ENCODE results near the gene TMEM25. TPM values are rescaled to one million over a fixed set of nuclear protein-coding genes. Genes with fewer than 3 reads are reported as not detected.

Gene TMEM25
- total and polyA plus RNA-seq, 2 of the 13 experiments (the other 11 are each of a cell fraction or from before 2014, with no cell fraction given): 7.5 to 17.2 TPM

- H3K36me3 ChIP-seq (replicated peaks in 1 of 2; ENCODE audit: control insufficient read depth in 1 of 2, insufficient read depth in 2 of 2, low read length in 2 of 2): peaks cover 0 to 2% of the 10 kb centered on the region in 2 experiments; a peak in 1 of 5 replicates
- 80% methylated on average over 4 of the region's 5 CpGs for WGBS (ENCODE audit: low lambda C conversion rate)
- POLR2A ChIA-PET: interaction anchor here (1.7 to 1.9 kb wide), 2 partner anchors 43 to 94 kb away, joined by 7 to 8 read pairs; partner anchors contain the start of genes ARCN1 and KMT2A
- ATAC-seq (no peak), DNase-seq (ENCODE audit: low spot score) (no peak), FAIRE-seq (no peak)
- H3K27ac ChIP-seq (ENCODE audit: extremely low read length, insufficient read depth, low read length): peak overlapping the region; percentile 64
- H4K20me1 ChIP-seq (ENCODE audit: insufficient read depth, low read length): no peaks in the 10 kb centered on the region
- TF ChIP-seq ZNF781 (CRISPR knock-in tag; IDR thresholded peaks at IDR 0.05; ENCODE audit: borderline replicate concordance, not compliant biosample characterization) (no peak), THAP9 (CRISPR knock-in tag; IDR thresholded peaks at IDR 0.05; ENCODE audit: borderline replicate concordance) (0 out of 2 replicates have a peak, but pooled peaks have one; percentile 25)
- H3K9ac ChIP-seq (ENCODE audit: insufficient read depth, low read depth, low read length): peak overlapping the region; percentile 79
- peak overlapping the region; percentile 70 to 97 (median 73); a peak in 5 of 6 replicates for H3K4me3 ChIP-seq (replicated peaks in 1 of 3; ENCODE audit: insufficient read depth in 1 of 3, low read depth in 2 of 3, low read length in 3 of 3)
- peak overlapping the region; percentile 94 for H3K4me2 ChIP-seq (ENCODE audit: low read depth, low read length)
- no peak overlapping the region for H2AFZ ChIP-seq (ENCODE audit: low read length)
- peaks cover 62% of the 10 kb centered on the region for H3K4me1 ChIP-seq (ENCODE audit: insufficient read depth, low read length)
- no peaks in the 10 kb centered on the region for H3K79me2 ChIP-seq (ENCODE audit: insufficient read depth, low read length)
- BruUV-seq (replicated peaks): TSS peak; percentile 61
- intact Hi-C loops (cut with micrococcal nuclease; ENCODE audit: unreplicated experiment): no loop called here
- CTCF ChIA-PET (ENCODE audit: low intra/inter-chr PET ratio, low total read pairs): no interaction called here
- H3K9me3 ChIP-seq (ENCODE audit: low read length): no peaks in the 10 kb centered on the region
- in situ Hi-C loops (cut with HindIII; ENCODE audit: extremely low pct_ligation_motif_present, low pct_unique_long_range_greater_than_20kb): loop anchor here (5.0 kb wide), 1 partner anchor 38 kb away; the partner anchor contains the start of gene IFT46
- H3K27me3 ChIP-seq (ENCODE audit: control insufficient read depth in 1 of 2, insufficient read depth in 2 of 2, low read length in 2 of 2): no peaks in the 10 kb centered on the region; a peak in 1 of 5 replicates
These were observed 1.3 kb upstream of the TMEM25 start for GRCh38 chr11:118529584-118530175.

- CTCF ChIA-PET (ENCODE audit: low intra/inter-chr PET ratio, low total read pairs): no interaction called here
- 16% methylated on average over 7 of the region's 31 CpGs for WGBS (ENCODE audit: low lambda C conversion rate)
- H3K27ac ChIP-seq (ENCODE audit: extremely low read length, insufficient read depth, low read length): peak overlapping the region; percentile 64
- H3K79me2 ChIP-seq (ENCODE audit: insufficient read depth, low read length): no peaks in the 10 kb centered on the region
- BruUV-seq (replicated peaks): no TSS peak
- H2AFZ ChIP-seq (ENCODE audit: low read length): peak overlapping the region; percentile 76
- H3K36me3 ChIP-seq (replicated peaks in 1 of 2; ENCODE audit: control insufficient read depth in 1 of 2, insufficient read depth in 2 of 2, low read length in 2 of 2): no peaks in the 10 kb centered on the region
- peak overlapping the region; percentile 79 for H3K9ac ChIP-seq (ENCODE audit: insufficient read depth, low read depth, low read length)
- FAIRE-seq: no peak
- no peak for DNase-seq (ENCODE audit: low spot score)
- no peak; the same call in 2 of the 3 replicates for ATAC-seq
- H3K4me2 ChIP-seq (ENCODE audit: low read depth, low read length): peak overlapping the region; percentile 94
- intact Hi-C loops (cut with micrococcal nuclease; ENCODE audit: unreplicated experiment) (no loop called here), in situ Hi-C loops (cut with HindIII; ENCODE audit: extremely low pct_ligation_motif_present, low pct_unique_long_range_greater_than_20kb) (loop anchor here (5.0 kb wide), 1 partner anchor 37 kb away; the partner anchor contains the start of gene IFT46)
- no peaks in the 10 kb centered on the region for H4K20me1 ChIP-seq (ENCODE audit: insufficient read depth, low read length)
- no peaks in the 10 kb centered on the region; a peak in 1 of 5 replicates for H3K27me3 ChIP-seq (ENCODE audit: control insufficient read depth in 1 of 2, insufficient read depth in 2 of 2, low read length in 2 of 2)
- H3K4me3 ChIP-seq (replicated peaks in 1 of 3; ENCODE audit: insufficient read depth in 1 of 3, low read depth in 2 of 3, low read length in 3 of 3): peak overlapping the region; percentile 70 to 97 (median 73)
- no peaks in the 10 kb centered on the region for H3K9me3 ChIP-seq (ENCODE audit: low read length)
- peaks cover 66% of the 10 kb centered on the region for H3K4me1 ChIP-seq (ENCODE audit: insufficient read depth, low read length)
- POLR2A ChIA-PET: interaction anchor here (1.7 to 1.9 kb wide), 2 partner anchors 42 to 95 kb away, joined by 7 to 8 read pairs; partner anchors contain the start of genes ARCN1 and KMT2A
- TF ChIP-seq MAFF (IDR thresholded peaks at IDR 0.05; ENCODE audit: low read depth, low read length) (no peak), ZNF672 (CRISPR knock-in tag; IDR thresholded peaks at IDR 0.05) (no peak), AGO2 (optimal IDR thresholded peaks at IDR 0.05; ENCODE audit: low read depth, low read length) (no peak), PAXIP1 (CRISPR knock-in tag; conservative IDR thresholded peaks at IDR 0.05) (no peak), CHCHD3 (CRISPR knock-in tag; IDR thresholded peaks at IDR 0.05) (no peak), ZNF17 (CRISPR knock-in tag; IDR thresholded peaks at IDR 0.05) (0 out of 2 replicates have a peak, but pooled peaks have one; percentile 3), BORCS8-MEF2B (CRISPR knock-in tag; IDR thresholded peaks at IDR 0.05) (0 out of 2 replicates have a peak, but pooled peaks have one; percentile 7), RBFOX2 (IDR thresholded peaks at IDR 0.05; ENCODE audit: low read depth, low read length) (no peak)
These were observed 761 bp upstream of the TMEM25 start for GRCh38 chr11:118530180-118530682.

All from HepG2 (cell line).